ENCODE results near the gene CDHR2. TPM values are rescaled to one million over a fixed set of nuclear protein-coding genes. Genes with fewer than 3 reads are reported as not detected.

CDHR2 gene
- total and polyA plus RNA-seq, 2 donors (not counting 3 experiments of a cell fraction or from before 2014, with no cell fraction given), result not detected

GRCh38 chr5:176524987-176525386 lies 24.2 kb upstream of the CDHR2 start:
- H3K27ac ChIP-seq (ENCODE audit: insufficient read depth, low read depth, low read length), result no peak overlapping the region
- ChIA-PET CTCF (interaction anchor here (1.2 kb wide), 1 partner anchor 10 kb away, joined by 3 read pairs; no protein-coding TSS in a partner anchor), POLR2A (no interaction called here)
- DNase-seq (ENCODE audit: low read depth, low spot score) (no peak), FAIRE-seq (no peak)
- no peaks in the 10 kb centered on the region for H3K9me3 ChIP-seq (replicated peaks; ENCODE audit: control insufficient read depth, insufficient read depth, low read length)
- H4K20me1 ChIP-seq (replicated peaks; ENCODE audit: control insufficient read depth, extremely low read depth, insufficient read depth, low read length), result no peaks in the 10 kb centered on the region
- no peaks in the 10 kb centered on the region for H3K4me1 ChIP-seq (ENCODE audit: control insufficient read depth, extremely low read depth, insufficient read depth, low read length)
- no TSS peak for BruUV-seq (replicated peaks)
- no peak overlapping the region for H3K9ac ChIP-seq (replicated peaks; ENCODE audit: extremely low read depth, insufficient read depth, low read length)
- TF ChIP-seq CTCF (IDR thresholded peaks at IDR 0.05; ENCODE audit: extremely low read depth in 1 of 2, insufficient read depth in 1 of 2, low read depth in 1 of 2, low read length in 2 of 2) (no peak), EZH2 (IDR thresholded peaks at IDR 0.05; ENCODE audit: borderline replicate concordance, low read depth, low read length, severe bottlenecking) (no peak), POLR2A (IDR thresholded peaks at IDR 0.05; ENCODE audit: low read depth, low read length) (no peak), MAX (IDR thresholded peaks at IDR 0.05; ENCODE audit: insufficient read depth, insufficient read length) (no peak), MYC (IDR thresholded peaks at IDR 0.05; ENCODE audit: low read depth, low read length) (no peak), GATA2 (IDR thresholded peaks at IDR 0.05; ENCODE audit: insufficient read depth, insufficient read length, low read depth, low read length) (no peak), FOS (IDR thresholded peaks at IDR 0.05; ENCODE audit: borderline replicate concordance, insufficient read depth, low read length) (no peak), JUN (IDR thresholded peaks at IDR 0.05; ENCODE audit: borderline replicate concordance, insufficient read depth, insufficient read length, low read depth) (no peak), POLR2AphosphoS5 (IDR thresholded peaks at IDR 0.05; ENCODE audit: insufficient read depth, low read depth, low read length) (no peak)
- no peaks in the 10 kb centered on the region for H3K9me1 ChIP-seq (replicated peaks; ENCODE audit: control insufficient read depth, extremely low read depth, insufficient read depth, low read length)
- H3K4me2 ChIP-seq (ENCODE audit: insufficient read depth, low read length), result no peak overlapping the region
- dilution Hi-C loops (cut with MboI; ENCODE audit: extremely low pct_ligation_motif_present, low sequenced_read_pairs), result no loop called here
- H2AFZ ChIP-seq (ENCODE audit: low read depth, low read length), result no peak overlapping the region
- H3K36me3 ChIP-seq (ENCODE audit: control insufficient read depth in 2 of 2, extremely low read depth in 1 of 2, insufficient read depth in 2 of 2, low read length in 2 of 2), result peaks cover 6 to 27% of the 10 kb centered on the region in 2 experiments
- no peaks in the 10 kb centered on the region for H3K79me2 ChIP-seq (ENCODE audit: control insufficient read depth, insufficient read depth, low read length)
- intact Hi-C loops (cut with micrococcal nuclease), result no loop called here
- H3K4me3 ChIP-seq (replicated peaks in 1 of 3; ENCODE audit: insufficient read depth in 1 of 3, low read depth in 1 of 3, low read length in 3 of 3), result no peak overlapping the region
- no peaks in the 10 kb centered on the region for H3K27me3 ChIP-seq (ENCODE audit: control insufficient read depth in 2 of 2, insufficient read depth in 2 of 2, low read length in 2 of 2)

Data from endothelial cell of umbilical vein (primary cell).